ENCODE data around the gene SMYD3. TPM values are rescaled to one million over a fixed set of nuclear protein-coding genes. Genes with fewer than 3 reads are reported as not detected.
A peak's percentile ranks its signal among the peaks of the same experiment; 100 is the strongest.

SMYD3 gene
- total RNA-seq (2012; rRNA removed): 32.5 and 37.6 TPM in 2 replicates
- polyA plus RNA-seq (2012; rRNA removed): 25.5 and 26.5 TPM in 2 replicates
- polyA plus RNA-seq (2012; cell fraction: cytosol; rRNA removed): 17.3 and 24.6 TPM in 2 replicates
- 9.0 and 16.0 TPM in 2 replicates for polyA plus RNA-seq (2012; cell fraction: nucleus; rRNA removed; ENCODE audit: low replicate concordance)
- percentile 71 among the genes with signal in this experiment for Bru-seq, nascent RNA
- BruChase-seq, experiment 1, labeled RNA remaining after a 6-hour chase: percentile 78 among the genes with signal in this experiment
- BruChase-seq, experiment 2, labeled RNA remaining after a 2-hour chase: percentile 86 among the genes with signal in this experiment
- long read RNA-seq, partial matches to known transcripts: 6 of 9 reads
- long read RNA-seq, other reads (novel, unspliced or antisense): 3 of 9 reads

GRCh38 chr1:246506674-246507481, at the start of gene SMYD3:
SMYD3 (minus strand) TSS chr1:246507279.
- H2BK5ac ChIP-seq (ENCODE audit: low read depth, low read length, poor library complexity, severe bottlenecking): peak within 1 kb of the TSS; percentile 32
- ATAC-seq (ENCODE audit: low read depth): peak; percentile 97
- H2AK5ac ChIP-seq (ENCODE audit: low read depth, low read length): no peak within 1 kb of the TSS; the same call in 1 of the 2 replicates
- H3K14ac ChIP-seq (replicated peaks; ENCODE audit: low read depth, low read length): peak within 1 kb of the TSS; percentile 80
- intact Hi-C loops (cut with micrococcal nuclease): loop anchor here (5.0 kb wide), 1 partner anchor 125 kb away; no protein-coding TSS in a partner anchor
- H3K56ac ChIP-seq (ENCODE audit: extremely low read depth, insufficient read depth, low read length): peak within 1 kb of the TSS; percentile 61
- H2BK120ac ChIP-seq (ENCODE audit: low read depth, low read length): 0 out of 2 replicates have a peak within 1 kb of the TSS, but pooled peaks have one; percentile 7
- peak within 1 kb of the TSS; percentile 91 for H3K4me2 ChIP-seq (ENCODE audit: low read depth, low read length)
- TF ChIP-seq CHD1 (IDR thresholded peaks at IDR 0.05; ENCODE audit: low read depth, low read length) (no peak), NFE2L2 (IDR thresholded peaks at IDR 0.05; ENCODE audit: low read depth, low read length) (no peak), MXI1 (IDR thresholded peaks at IDR 0.05; ENCODE audit: borderline replicate concordance, low read depth, low read length) (peak; percentile 86), CTCF (conservative IDR thresholded peaks at IDR 0.05; ENCODE audit: low read depth, low read length) (peak; percentile 21; the same call in 1 of the 2 replicates), BHLHE40 (IDR thresholded peaks at IDR 0.05; ENCODE audit: low read depth, low read length) (0 out of 2 replicates have a peak, but pooled peaks have one; percentile 5), MAZ (IDR thresholded peaks at IDR 0.05; ENCODE audit: borderline replicate concordance, low read depth, low read length) (peak; percentile 81; the same call in 1 of the 2 replicates), RFX5 (IDR thresholded peaks at IDR 0.05; ENCODE audit: low read depth, low read length) (no peak)
- H4K20me1 ChIP-seq (ENCODE audit: insufficient read depth, low read length): peaks cover 7% of the 10 kb centered on the region; the same call in 1 of the 2 replicates
- peak within 1 kb of the TSS; percentile 98 for H3K4me3 ChIP-seq (ENCODE audit: insufficient read depth, low read depth, low read length)
- H2AK9ac ChIP-seq (replicated peaks; ENCODE audit: low read depth, low read length, poor library complexity): peak within 1 kb of the TSS; percentile 84
- ChIA-PET POLR2A (ENCODE audit: unreplicated experiment) (interaction anchor here (0.6 kb wide), 3 partner anchors 68 to 1854 kb away, joined by 3 to 14 read pairs (median 3); no protein-coding TSS in a partner anchor), CTCF (no interaction called here)
- H3K27me3 ChIP-seq (ENCODE audit: control insufficient read depth, insufficient read depth, low read length): no peaks in the 10 kb centered on the region
- peak within 1 kb of the TSS; percentile 68 for H3K4ac ChIP-seq (ENCODE audit: low read depth, low read length)
- H3K23ac ChIP-seq (ENCODE audit: low read depth, low read length): peak within 1 kb of the TSS; percentile 81; the same call in 1 of the 2 replicates
- dilution Hi-C loops (cut with HindIII; ENCODE audit: low sequenced_read_pairs, unreplicated experiment): no loop called here
- peaks cover 28 to 36% of the 10 kb centered on the region in 2 experiments for H3K79me1 ChIP-seq (ENCODE audit: low read depth in 1 of 2, low read length in 2 of 2)
- H2AFZ ChIP-seq (replicated peaks; ENCODE audit: low read length, poor library complexity): peak within 1 kb of the TSS; percentile 98
- peaks cover 6% of the 10 kb centered on the region for H3K4me1 ChIP-seq (ENCODE audit: control insufficient read depth, insufficient read depth, low read length)
- no peak within 1 kb of the TSS for H2BK15ac ChIP-seq (ENCODE audit: low read depth, low read length)
- DNase-seq: peak; percentile 66
- H3K9me3 ChIP-seq (ENCODE audit: control insufficient read depth, insufficient read depth, low read length): no peaks in the 10 kb centered on the region
- no peaks in the 10 kb centered on the region for H3K36me3 ChIP-seq (ENCODE audit: control insufficient read depth, insufficient read depth, low read length)
- H4K8ac ChIP-seq (ENCODE audit: low read depth in 2 of 2, low read length in 2 of 2): peak within 1 kb of the TSS; percentile 79 to 97
- no peak within 1 kb of the TSS for H2BK20ac ChIP-seq (ENCODE audit: low read depth, low read length)
- H3K9me1 ChIP-seq (ENCODE audit: insufficient read depth, low read length): peaks cover 6% of the 10 kb centered on the region; the same call in 1 of the 2 replicates
- H4K5ac ChIP-seq (ENCODE audit: low read depth, low read length): peak within 1 kb of the TSS; percentile 85
- WGBS, 2 experiments (ENCODE audit: extremely low coverage in 2 of 2, insufficient read length in 1 of 2): 0% methylated on average over 29 of the region's 79 CpGs; no CpG with 5 or more reads in 1 of the 2 experiments
- in situ Hi-C loops (cut with MboI; ENCODE audit: low sequenced_read_pairs): no loop called here
- peak within 1 kb of the TSS; percentile 30; the same call in 1 of the 2 replicates for H4K91ac ChIP-seq (ENCODE audit: insufficient read depth, low read depth, low read length)
- no peak within 1 kb of the TSS for H3K18ac ChIP-seq (ENCODE audit: low read depth, low read length)
- no TSS peak for BruUV-seq (replicated peaks)
- H3K9ac ChIP-seq (ENCODE audit: low read depth, low read length): peak within 1 kb of the TSS; percentile 78
- peak within 1 kb of the TSS; percentile 65 for H3K27ac ChIP-seq (ENCODE audit: insufficient read depth, low read length)
